Cardiac muscle cell (in vitro differentiated cells and primary cell): Measurements from ENCODE around the gene ANKHD1. TPM values are rescaled to one million over a fixed set of nuclear protein-coding genes. Genes with fewer than 3 reads are reported as not detected.

ENCODE experiments used
- DNase-seq, 2 donors: peaks; one replicate each; pipeline versions ENCODE4 v3.0.0 to v3.0.0-alpha.2; 2010 to 2017; ENCODE audit warnings: low read depth in 1 of 2, low spot score in 1 of 2
- H3K27ac ChIP-seq: fragments of 200-600 bp; sonication (generic); 2 replicates; pipeline ENCODE4 v1.5.1; 2016
- H3K27me3 ChIP-seq: fragments of 200-600 bp; sonication (generic); 2 replicates; pipeline ENCODE4 v1.6.0; 2016; ENCODE audit warnings: control low read depth
- H3K36me3 ChIP-seq: fragments of 200-600 bp; sonication (generic); 2 replicates; pipeline ENCODE4 v1.5.1; 2016; ENCODE audit warnings: control low read depth
- H3K4me1 ChIP-seq: fragments of 200-600 bp; sonication (generic); 2 replicates; pipeline ENCODE4 v1.8.1; 2017; ENCODE audit warnings: low read depth, mild to moderate bottlenecking, mixed run types
- H3K4me3 ChIP-seq: fragments of 200-600 bp; sonication (generic); 2 replicates; pipeline ENCODE4 v1.5.1; 2016; ENCODE audit warnings: mild to moderate bottlenecking
- H3K9me3 ChIP-seq: fragments of 200-600 bp; sonication (generic); 2 replicates; pipeline ENCODE4 v1.5.1; 2017; ENCODE audit warnings: low read depth, mild to moderate bottlenecking, control low read depth
- CTCF ChIP-seq: IDR thresholded peaks from 2 replicates; pipeline ENCODE4 v1.5.1; 2012; ENCODE audit warnings: low read depth, mild to moderate bottlenecking, low read length
- polyA plus RNA-seq: library from polyadenylated mRNA; unstranded; fragments of >200 nt; fragmentation: Nextera tagmentation; extraction: Ambion mirVana; gene quantifications from 2 replicates; pipeline ENCODE4 v1.2.1, GENCODE V29; 2016
- total RNA-seq: library from RNA; depleted of rRNA; stranded (reverse); fragments of >200 nt; gene quantifications from 2 replicates; pipeline ENCODE4 v1.2.3, GENCODE V29; 2016

ANKHD1 gene
- total and polyA plus RNA-seq, 2 experiments from 2014 or later, result 42.4 to 46.5 TPM

- no peaks in the 10 kb centered on the region for H3K9me3 ChIP-seq
- no peaks in the 10 kb centered on the region for H3K27me3 ChIP-seq
- H3K4me1 ChIP-seq, result peaks cover 14% of the 10 kb centered on the region
- no peak overlapping the region for H3K4me3 ChIP-seq
- TF ChIP-seq CTCF, result no peak
- DNase-seq, result no peak
- H3K36me3 ChIP-seq, result no peaks in the 10 kb centered on the region
- H3K27ac ChIP-seq, result peak overlapping the region; percentile 34
Measured at GRCh38 chr5:140567871-140568270, 166.2 kb downstream of the ANKHD1 start.

DNA sequence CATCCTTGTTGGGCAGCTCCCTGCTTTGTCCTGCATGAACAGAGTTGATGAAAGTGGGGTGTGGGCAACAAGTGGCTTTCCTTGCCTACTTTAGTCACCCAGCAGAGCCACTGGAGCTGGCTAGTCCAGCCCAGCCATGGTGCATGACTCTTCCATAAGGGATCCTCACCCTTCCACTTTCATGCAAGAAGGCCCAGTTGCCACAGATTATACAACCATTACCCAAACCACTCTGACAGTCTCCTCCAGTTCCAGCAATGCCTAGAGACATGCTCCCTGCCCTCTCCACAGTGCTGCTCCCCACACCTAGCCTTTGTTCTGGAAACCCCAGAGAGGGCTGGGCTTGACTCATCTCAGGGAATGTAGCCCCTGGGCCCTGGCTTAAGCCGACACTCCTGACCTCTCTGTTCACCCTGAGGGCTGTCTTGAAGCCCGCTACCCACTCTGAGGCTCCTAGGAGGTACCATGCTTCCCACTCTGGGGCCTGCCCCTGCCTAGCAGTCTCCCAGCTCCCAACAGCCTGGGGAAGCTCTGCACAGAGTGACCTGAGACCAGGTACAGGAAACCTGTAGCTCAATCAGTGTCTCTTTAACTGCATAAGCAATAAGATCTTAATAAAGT lies 166.9 kb downstream of the ANKHD1 start:
- Histone ChIP-seq H3K4me1 (peaks cover 9% of the 10 kb centered on the region), H3K9me3 (no peaks in the 10 kb centered on the region), H3K27me3 (no peaks in the 10 kb centered on the region), H3K4me3 (no peak overlapping the region), H3K36me3 (no peaks in the 10 kb centered on the region), H3K27ac (no peak overlapping the region)
- DNase-seq, result no peak
- no peak for TF ChIP-seq CTCF

DNA sequence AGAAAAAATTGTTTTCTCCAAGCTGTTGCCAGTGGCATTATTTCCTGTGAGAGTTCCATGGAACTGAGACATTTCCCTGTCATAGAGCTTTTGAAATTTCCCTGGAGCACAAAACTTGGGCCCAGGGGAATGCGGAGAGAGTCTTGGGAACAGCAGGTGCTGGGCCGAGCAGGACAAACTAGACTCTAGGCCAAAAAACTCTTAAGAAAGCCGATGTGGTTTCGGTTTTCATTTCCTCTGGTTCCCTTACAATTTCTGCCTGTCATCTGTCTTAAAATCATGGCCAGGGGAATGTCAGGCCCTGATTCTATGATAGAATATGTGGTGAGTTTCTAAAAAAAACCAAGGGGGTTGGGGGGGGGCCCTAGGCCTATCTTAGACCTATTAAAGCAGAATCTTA lies 167.6 kb downstream of the ANKHD1 start:
- H3K4me3 ChIP-seq, result no peak overlapping the region
- no peak for TF ChIP-seq CTCF
- no peaks in the 10 kb centered on the region for H3K9me3 ChIP-seq
- H3K4me1 ChIP-seq, result peaks cover 6% of the 10 kb centered on the region
- no peak overlapping the region for H3K27ac ChIP-seq
- DNase-seq, result no peak
- no peaks in the 10 kb centered on the region for H3K27me3 ChIP-seq
- no peaks in the 10 kb centered on the region for H3K36me3 ChIP-seq

- no peaks in the 10 kb centered on the region for H3K36me3 ChIP-seq
- no peak overlapping the region for H3K4me3 ChIP-seq
- no peaks in the 10 kb centered on the region for H3K9me3 ChIP-seq
- no peaks in the 10 kb centered on the region for H3K27me3 ChIP-seq
- DNase-seq, result no peak
- peaks cover 6% of the 10 kb centered on the region for H3K4me1 ChIP-seq
- no peak overlapping the region for H3K27ac ChIP-seq
- TF ChIP-seq CTCF, result no peak
Measured at GRCh38 chr5:140570058-140570457, 168.4 kb downstream of the ANKHD1 start.

GRCh38 chr5:140570488-140570887 lies 168.9 kb downstream of the ANKHD1 start:
- DNase-seq, result no peak
- H3K4me3 ChIP-seq, result no peak overlapping the region
- peaks cover 5% of the 10 kb centered on the region for H3K4me1 ChIP-seq
- TF ChIP-seq CTCF, result no peak
- H3K27me3 ChIP-seq, result no peaks in the 10 kb centered on the region
- no peaks in the 10 kb centered on the region for H3K9me3 ChIP-seq
- no peaks in the 10 kb centered on the region for H3K36me3 ChIP-seq
- H3K27ac ChIP-seq, result no peak overlapping the region
